ENCODE measurements around the gene GNAQ.

GRCh38 chr9:78030553-78031443 is 813 bp downstream of the GNAQ start:
- TF ChIP-seq GABPA (IDR thresholded peaks at IDR 0.05; ENCODE audit: low read depth) (no peak), CTCF (IDR thresholded peaks at IDR 0.05) (no peak), POLR2AphosphoS5 (IDR thresholded peaks at IDR 0.05; ENCODE audit: low read depth, low read length) (no peak; the same call in 1 of the 2 replicates), SIN3A (IDR thresholded peaks at IDR 0.05; ENCODE audit: borderline replicate concordance, low read depth, low read length) (no peak), EP300 (IDR thresholded peaks at IDR 0.05; ENCODE audit: borderline replicate concordance in 1 of 2, low read depth in 1 of 2, low read length in 1 of 2) (no peak; a peak in 1 of 4 replicates), PBX3 (IDR thresholded peaks at IDR 0.05) (no peak), RAD21 (IDR thresholded peaks at IDR 0.05; ENCODE audit: low read length) (peak; percentile 1; the same call in 1 of the 2 replicates), ZBTB33 (IDR thresholded peaks at IDR 0.05; ENCODE audit: borderline replicate concordance, low read depth) (no peak), ELF1 (IDR thresholded peaks at IDR 0.05) (no peak), EZH2phosphoT487 (IDR thresholded peaks at IDR 0.05; ENCODE audit: borderline replicate concordance, low read depth) (no peak), FOSL2 (IDR thresholded peaks at IDR 0.05; ENCODE audit: borderline replicate concordance, low read depth) (no peak), FOXM1 (IDR thresholded peaks at IDR 0.05; ENCODE audit: low read depth) (no peak), NFIC (IDR thresholded peaks at IDR 0.05; ENCODE audit: borderline replicate concordance) (no peak)

All from SK-N-SH (cell line).